SK-N-SH treated with all-trans-retinoic acid at 6 μM for 48 hours (cell line): ENCODE data around the gene BCO2.

Source experiments
- ATAC-seq: fragments of 200-7000 bp; cut with Tn5 transposase; 3 replicates; pipeline ENCODE4 v1.9.1; 2020; ENCODE audit warnings: mild to moderate bottlenecking, moderate library complexity
- ARNTL ChIP-seq: fragments of 450-650 bp; formaldehyde crosslinking; IDR thresholded peaks from 2 replicates; pipeline ENCODE4 v1.5.0; 2020; ENCODE audit warnings: low read depth, mild to moderate bottlenecking, moderate library complexity, borderline replicate concordance
- BACH2 ChIP-seq: fragments of 250-450 bp; sonication (Bioruptor Pico); IDR thresholded peaks from 2 replicates; pipeline ENCODE4 v1.9.0; 2021; ENCODE audit warnings: mild to moderate bottlenecking, borderline replicate concordance
- CSDC2 ChIP-seq: fragments of 250-450 bp; sonication (Bioruptor Pico); IDR thresholded peaks from 2 replicates; pipeline ENCODE4 v1.5.0; 2020; ENCODE audit warnings: mild to moderate bottlenecking, moderate library complexity
- CSRNP3 ChIP-seq: fragments of 250-450 bp; sonication (Bioruptor Pico); IDR thresholded peaks from 2 replicates; pipeline ENCODE4 v1.5.1; 2021; ENCODE audit warnings: mild to moderate bottlenecking, moderate library complexity
- ESRRG ChIP-seq: fragments of 250-450 bp; sonication (Bioruptor Pico); IDR thresholded peaks from 2 replicates; pipeline ENCODE4 v1.6.1; 2021; ENCODE audit warnings: mild to moderate bottlenecking
- ISL1 ChIP-seq: fragments of 250-450 bp; sonication (Bioruptor Pico); IDR thresholded peaks from 2 replicates; pipeline ENCODE4 v2.1.2; 2022; ENCODE audit warnings: mild to moderate bottlenecking, moderate library complexity
- OSR1 ChIP-seq: fragments of 250-450 bp; sonication (Bioruptor Pico); IDR thresholded peaks from 2 replicates; pipeline ENCODE4 v1.8.0; 2022; ENCODE audit warnings: moderate library complexity, mild to moderate bottlenecking, inconsistent platforms
- PATZ1 ChIP-seq: fragments of 250-450 bp; sonication (Bioruptor Pico); IDR thresholded peaks from 2 replicates; pipeline ENCODE4 v1.8.0; 2020; ENCODE audit warnings: mild to moderate bottlenecking, moderate library complexity, borderline replicate concordance
- POU6F1 ChIP-seq: fragments of 250-450 bp; sonication (Bioruptor Pico); IDR thresholded peaks from 2 replicates; pipeline ENCODE4 v1.8.0; 2021; ENCODE audit warnings: low read depth, mild to moderate bottlenecking, moderate library complexity, borderline replicate concordance
- PPARA ChIP-seq: fragments of 250-450 bp; sonication (Bioruptor Pico); IDR thresholded peaks from 2 replicates; pipeline ENCODE4 v1.5.0; 2020; ENCODE audit warnings: mild to moderate bottlenecking, borderline replicate concordance
- RARB ChIP-seq: fragments of 250-450 bp; sonication (Bioruptor Pico); IDR thresholded peaks from 2 replicates; pipeline ENCODE4 v1.8.0; 2021; ENCODE audit warnings: mild to moderate bottlenecking, moderate library complexity
- TCF4 ChIP-seq: fragments of 250-450 bp; sonication (Bioruptor Pico); IDR thresholded peaks from 2 replicates; pipeline ENCODE4 v1.8.0; 2021; ENCODE audit warnings: mild to moderate bottlenecking, moderate library complexity, borderline replicate concordance
- TOX ChIP-seq: fragments of 250-450 bp; sonication (Bioruptor Pico); IDR thresholded peaks from 2 replicates; pipeline ENCODE4 v1.8.0; 2021; ENCODE audit warnings: mild to moderate bottlenecking, moderate library complexity, borderline replicate concordance
- ZC3H10 ChIP-seq: fragments of 250-450 bp; sonication (Bioruptor Pico); IDR thresholded peaks from 2 replicates; pipeline ENCODE4 v1.5.1; 2021; ENCODE audit warnings: mild to moderate bottlenecking, moderate library complexity
- ZFP3 ChIP-seq: fragments of 250-450 bp; sonication (Bioruptor Pico); IDR thresholded peaks from 2 replicates; pipeline ENCODE4 v1.5.0; 2020; ENCODE audit warnings: mild to moderate bottlenecking, moderate library complexity
- ZFP30 ChIP-seq: fragments of 450-650 bp; formaldehyde crosslinking; IDR thresholded peaks from 2 replicates; pipeline ENCODE4 v1.5.0; 2022; ENCODE audit warnings: mild to moderate bottlenecking, moderate library complexity
- ZNF8 ChIP-seq: fragments of 450-650 bp; formaldehyde crosslinking; IDR thresholded peaks from 2 replicates; pipeline ENCODE4 v1.5.0; 2020; ENCODE audit warnings: mild to moderate bottlenecking, moderate library complexity
- TF ChIP-seq, protein P1 (sequence below): fragments of 250-450 bp; sonication (Bioruptor Pico); IDR thresholded peaks from 2 replicates; pipeline ENCODE4 v1.5.1; 2020; ENCODE audit warnings: low read depth, mild to moderate bottlenecking, moderate library complexity
- TF ChIP-seq, protein P2 (sequence below): fragments of 250-450 bp; sonication (Bioruptor Pico); IDR thresholded peaks from 2 replicates; pipeline ENCODE4 v1.5.0; 2020; ENCODE audit warnings: mild to moderate bottlenecking, moderate library complexity

BCO2 gene

GRCh38 chr11:112177589-112177988 lies 2.3 kb downstream of the BCO2 start (continued):
- no peak for TF ChIP-seq ZFP30 (CRISPR knock-in tag)
- no peak for TF ChIP-seq ESRRG

GRCh38 chr11:112178428-112178827 lies 3.1 kb downstream of the BCO2 start:
- ATAC-seq, result no peak
- no peak for TF ChIP-seq BACH2
- no peak for TF ChIP-seq OSR1 (CRISPR knock-in tag)
- TF ChIP-seq TOX (CRISPR knock-in tag), result no peak
- TF ChIP-seq PATZ1 (CRISPR knock-in tag), result no peak
- no peak for TF ChIP-seq ESRRG
- TF ChIP-seq, protein P1, sequence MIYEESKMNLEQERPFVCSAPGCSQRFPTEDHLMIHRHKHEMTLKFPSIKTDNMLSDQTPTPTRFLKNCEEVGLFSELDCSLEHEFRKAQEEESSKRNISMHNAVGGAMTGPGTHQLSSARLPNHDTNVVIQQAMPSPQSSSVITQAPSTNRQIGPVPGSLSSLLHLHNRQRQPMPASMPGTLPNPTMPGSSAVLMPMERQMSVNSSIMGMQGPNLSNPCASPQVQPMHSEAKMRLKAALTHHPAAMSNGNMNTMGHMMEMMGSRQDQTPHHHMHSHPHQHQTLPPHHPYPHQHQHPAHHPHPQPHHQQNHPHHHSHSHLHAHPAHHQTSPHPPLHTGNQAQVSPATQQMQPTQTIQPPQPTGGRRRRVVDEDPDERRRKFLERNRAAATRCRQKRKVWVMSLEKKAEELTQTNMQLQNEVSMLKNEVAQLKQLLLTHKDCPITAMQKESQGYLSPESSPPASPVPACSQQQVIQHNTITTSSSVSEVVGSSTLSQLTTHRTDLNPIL (CRISPR knock-in tag), result no peak
- no peak for TF ChIP-seq ZNF8 (CRISPR knock-in tag)
- no peak for TF ChIP-seq ZFP30 (CRISPR knock-in tag)
- no peak for TF ChIP-seq ISL1
- TF ChIP-seq ZFP3 (CRISPR knock-in tag), result no peak
- TF ChIP-seq PPARA (CRISPR knock-in tag), result no peak
- TF ChIP-seq, protein P2, sequence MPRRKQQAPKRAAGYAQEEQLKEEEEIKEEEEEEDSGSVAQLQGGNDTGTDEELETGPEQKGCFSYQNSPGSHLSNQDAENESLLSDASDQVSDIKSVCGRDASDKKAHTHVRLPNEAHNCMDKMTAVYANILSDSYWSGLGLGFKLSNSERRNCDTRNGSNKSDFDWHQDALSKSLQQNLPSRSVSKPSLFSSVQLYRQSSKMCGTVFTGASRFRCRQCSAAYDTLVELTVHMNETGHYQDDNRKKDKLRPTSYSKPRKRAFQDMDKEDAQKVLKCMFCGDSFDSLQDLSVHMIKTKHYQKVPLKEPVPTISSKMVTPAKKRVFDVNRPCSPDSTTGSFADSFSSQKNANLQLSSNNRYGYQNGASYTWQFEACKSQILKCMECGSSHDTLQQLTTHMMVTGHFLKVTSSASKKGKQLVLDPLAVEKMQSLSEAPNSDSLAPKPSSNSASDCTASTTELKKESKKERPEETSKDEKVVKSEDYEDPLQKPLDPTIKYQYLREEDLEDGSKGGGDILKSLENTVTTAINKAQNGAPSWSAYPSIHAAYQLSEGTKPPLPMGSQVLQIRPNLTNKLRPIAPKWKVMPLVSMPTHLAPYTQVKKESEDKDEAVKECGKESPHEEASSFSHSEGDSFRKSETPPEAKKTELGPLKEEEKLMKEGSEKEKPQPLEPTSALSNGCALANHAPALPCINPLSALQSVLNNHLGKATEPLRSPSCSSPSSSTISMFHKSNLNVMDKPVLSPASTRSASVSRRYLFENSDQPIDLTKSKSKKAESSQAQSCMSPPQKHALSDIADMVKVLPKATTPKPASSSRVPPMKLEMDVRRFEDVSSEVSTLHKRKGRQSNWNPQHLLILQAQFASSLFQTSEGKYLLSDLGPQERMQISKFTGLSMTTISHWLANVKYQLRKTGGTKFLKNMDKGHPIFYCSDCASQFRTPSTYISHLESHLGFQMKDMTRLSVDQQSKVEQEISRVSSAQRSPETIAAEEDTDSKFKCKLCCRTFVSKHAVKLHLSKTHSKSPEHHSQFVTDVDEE, result no peak
- TF ChIP-seq TCF4 (CRISPR knock-in tag), result no peak
- TF ChIP-seq POU6F1 (CRISPR knock-in tag), result no peak
- no peak for TF ChIP-seq CSRNP3 (CRISPR knock-in tag)
- no peak for TF ChIP-seq CSDC2 (CRISPR knock-in tag)
- no peak for TF ChIP-seq ARNTL (CRISPR knock-in tag)

- ATAC-seq, result no peak
- no peak for TF ChIP-seq ZC3H10 (CRISPR knock-in tag)
- no peak for TF ChIP-seq BACH2
- TF ChIP-seq POU6F1 (CRISPR knock-in tag), result no peak
- TF ChIP-seq CSRNP3 (CRISPR knock-in tag), result no peak
- TF ChIP-seq, protein P2, result no peak
- no peak for TF ChIP-seq TCF4 (CRISPR knock-in tag)
- TF ChIP-seq RARB (CRISPR knock-in tag), result no peak
- no peak for TF ChIP-seq CSDC2 (CRISPR knock-in tag)
- no peak for TF ChIP-seq PATZ1 (CRISPR knock-in tag)
- no peak for TF ChIP-seq ISL1
These were observed 3.6 kb downstream of the BCO2 start for GRCh38 chr11:112178936-112179335.
